SK-N-DZ (cell line): ENCODE data around the gene VDR.
"Not testable (repeated sequence)": the region's sequence is repeated elsewhere in the genome, so short reads cannot be mapped to it uniquely, and the experiment has no call there.

Source experiments
- DNase-seq: peaks from one replicate; pipeline ENCODE4 v3.0.0-alpha.2; 2015; ENCODE audit warnings: low spot score

VDR gene

GRCh38 chr12:47850153-47851084 is 54.4 kb downstream of the VDR start:
- no peak for DNase-seq

GRCh38 chr12:47849261-47849660 is 55.5 kb downstream of the VDR start:
- no peak for DNase-seq

GRCh38 chr12:47848853-47849252 is 55.9 kb downstream of the VDR start:
- no peak for DNase-seq

- no peak for DNase-seq
Measured at GRCh38 chr12:47846294-47846996, 58.3 kb downstream of the VDR start.

GRCh38 chr12:47845081-47845480 is 59.7 kb downstream of the VDR start:
- no peak for DNase-seq

GRCh38 chr12:47844264-47845019 is 60.4 kb downstream of the VDR start:
- DNase-seq: peak; percentile 26

- no peak for DNase-seq
Measured at GRCh38 chr12:47843226-47843980, 61.4 kb downstream of the VDR start.

- DNase-seq: not testable (repeated sequence)
Measured at GRCh38 chr12:47842543-47842942, 62.3 kb downstream of the VDR start.

GRCh38 chr12:47841910-47842309 is 62.9 kb downstream of the VDR start:
- DNase-seq: no peak

- no peak for DNase-seq
Measured at GRCh38 chr12:47841501-47841900, 63.3 kb downstream of the VDR start.

- no peak for DNase-seq
Measured at GRCh38 chr12:47840571-47840970, 64.2 kb downstream of the VDR start.

- no peak for DNase-seq
Measured at GRCh38 chr12:47839214-47839876, 65.4 kb downstream of the VDR start.

GRCh38 chr12:47838286-47838931 is 66.4 kb downstream of the VDR start:
- DNase-seq: peak; percentile 47

- peak; percentile 67 for DNase-seq
Measured at GRCh38 chr12:47837190-47838171, 67.3 kb downstream of the VDR start.

- DNase-seq: peak; percentile 57
Measured at GRCh38 chr12:47835831-47836155, 69.0 kb downstream of the VDR start.

- DNase-seq: no peak
Measured at GRCh38 chr12:47835006-47835830, 69.6 kb downstream of the VDR start.

- no peak for DNase-seq
Measured at GRCh38 chr12:47834199-47834903, 70.4 kb downstream of the VDR start.

- DNase-seq: no peak
Measured at GRCh38 chr12:47833591-47834012, 71.2 kb downstream of the VDR start.
